GM23338 (cell line): ENCODE results near the gene PHKG2. TPM values are rescaled to one million over a fixed set of nuclear protein-coding genes. Genes with fewer than 3 reads are reported as not detected.

Experiments used
- ATAC-seq: fragments of 200-7000 bp; cut with Tn5 transposase; 3 replicates; pipeline ENCODE4 v1.9.1; 2020
- DNase-seq: peaks from one replicate; pipeline ENCODE4 v3.0.0-alpha.2; 2015; ENCODE audit warnings: low spot score
- H2AFZ ChIP-seq: fragments of 200-600 bp; sonication (generic); 2 replicates; pipeline ENCODE4 v1.8.0; 2016; ENCODE audit warnings: antibody characterized with exemption, mild to moderate bottlenecking, moderate library complexity
- H3F3A ChIP-seq: fragments of 200-600 bp; sonication (generic); replicated peaks from 2 replicates; pipeline ENCODE4 v1.8.0; 2017; ENCODE audit warnings: antibody characterized with exemption, mixed run types, low read depth
- H3K27ac ChIP-seq: fragments of 200-600 bp; sonication (generic); 2 replicates; pipeline ENCODE4 v1.6.1; 2016; ENCODE audit warnings: low read depth
- H3K27me3 ChIP-seq: fragments of 200-600 bp; sonication (generic); 2 replicates; pipeline ENCODE4 v1.8.0; 2016; ENCODE audit warnings: mild to moderate bottlenecking, mixed run types, moderate library complexity; ENCODE audit not compliant: insufficient read depth
- H3K36me3 ChIP-seq: fragments of 200-600 bp; sonication (generic); 2 replicates; pipeline ENCODE4 v1.8.0; 2016; ENCODE audit warnings: mild to moderate bottlenecking; ENCODE audit not compliant: insufficient read depth
- H3K4me1 ChIP-seq: fragments of 200-600 bp; sonication (generic); 2 replicates; pipeline ENCODE4 v1.8.0; 2016; ENCODE audit warnings: mild to moderate bottlenecking, moderate library complexity; ENCODE audit not compliant: insufficient read depth
- H3K4me2 ChIP-seq: fragments of 200-600 bp; sonication (generic); 2 replicates; pipeline ENCODE4 v1.7.1; 2017; ENCODE audit warnings: mixed run types
- H3K4me3 ChIP-seq: fragments of 200-600 bp; sonication (generic); 2 replicates; pipeline ENCODE4 v1.6.1; 2016; ENCODE audit warnings: mixed run types
- H3K79me2 ChIP-seq: fragments of 200-600 bp; sonication (generic); replicated peaks from 2 replicates; pipeline ENCODE4 v1.8.0; 2017; ENCODE audit warnings: mild to moderate bottlenecking; ENCODE audit not compliant: insufficient read depth
- H3K9me2 ChIP-seq: fragments of 200-600 bp; sonication (generic); 2 replicates; pipeline ENCODE4 v1.8.0; 2017; ENCODE audit not compliant: insufficient read depth
- H4K20me1 ChIP-seq: fragments of 200-600 bp; sonication (generic); replicated peaks from 2 replicates; pipeline ENCODE4 v1.8.0; 2017; ENCODE audit warnings: mild to moderate bottlenecking; ENCODE audit not compliant: insufficient read depth
- H3K27ac Mint-ChIP-seq: 2 replicates; pipeline ENCODE4 v1.8.0; 2020; ENCODE audit warnings: inconsistent platforms, mild to moderate bottlenecking, moderate library complexity, mixed read lengths
- H3K27me3 Mint-ChIP-seq: 3 replicates; pipeline ENCODE4 v1.8.0; 2022; ENCODE audit warnings: low read depth, mild to moderate bottlenecking, moderate library complexity, mixed read lengths, inconsistent platforms; ENCODE audit not compliant: insufficient read depth, poor library complexity
- H3K36me3 Mint-ChIP-seq: 3 replicates; pipeline ENCODE4 v1.8.0; 2021; ENCODE audit warnings: low read depth, mild to moderate bottlenecking, inconsistent platforms, moderate library complexity, mixed read lengths
- H3K4me1 Mint-ChIP-seq: 3 replicates; pipeline ENCODE4 v1.8.0; 2020; ENCODE audit warnings: mild to moderate bottlenecking, inconsistent platforms, mixed read lengths
- H3K4me3 Mint-ChIP-seq: 3 replicates; pipeline ENCODE4 v1.8.0; 2021; ENCODE audit warnings: moderate library complexity, mild to moderate bottlenecking, inconsistent platforms, mixed read lengths
- H3K9me3 Mint-ChIP-seq: 3 replicates; pipeline ENCODE4 v1.8.0; 2020; ENCODE audit warnings: moderate library complexity, mild to moderate bottlenecking, inconsistent platforms, mixed read lengths
- CREB1 ChIP-seq: fragments of 250-450 bp; sonication (Bioruptor Pico); IDR thresholded peaks from 2 replicates; pipeline ENCODE4 v1.5.0; 2020; ENCODE audit warnings: low read depth, mild to moderate bottlenecking, moderate library complexity
- CTCF ChIP-seq, 2 experiments: fragments of 200-600 bp in 1 of 2; sonication (generic) in 1 of 2; conservative IDR thresholded peaks; 2 replicates each; pipeline versions ENCODE4 v1.5.1 to v1.6.1; 2016 to 2017; ENCODE audit warnings: antibody characterized with exemption in 2 of 2, low read depth in 2 of 2, mild to moderate bottlenecking in 2 of 2, moderate library complexity in 1 of 2
- ETS1 ChIP-seq: IDR thresholded peaks from 2 replicates; pipeline ENCODE4 v1.6.1; 2016; ENCODE audit warnings: antibody characterized with exemption
- EZH2 ChIP-seq: fragments of 200-600 bp; sonication (generic); IDR thresholded peaks from one replicate; pipeline ENCODE4 v1.8.0; 2017; ENCODE audit warnings: antibody characterized with exemption, mild to moderate bottlenecking, low read depth; ENCODE audit not compliant: unreplicated experiment
- JUNB ChIP-seq: IDR thresholded peaks from one replicate; pipeline ENCODE4 v1.6.1; 2016; ENCODE audit warnings: antibody characterized with exemption; ENCODE audit not compliant: unreplicated experiment
- NANOG ChIP-seq: IDR thresholded peaks from 2 replicates; pipeline ENCODE4 v1.6.1; 2016; ENCODE audit warnings: antibody characterized with exemption, borderline replicate concordance
- POLR2AphosphoS5 ChIP-seq: IDR thresholded peaks from 2 replicates; pipeline ENCODE4 v1.6.1; 2016; ENCODE audit warnings: antibody characterized with exemption, low read depth
- REST ChIP-seq: IDR thresholded peaks from one replicate; pipeline ENCODE4 v1.6.1; 2018; ENCODE audit warnings: antibody characterized with exemption; ENCODE audit not compliant: unreplicated experiment
- STAT1 ChIP-seq: IDR thresholded peaks from one replicate; pipeline ENCODE4 v1.6.1; 2016; ENCODE audit warnings: antibody characterized with exemption; ENCODE audit not compliant: unreplicated experiment
- ZNF114 ChIP-seq: fragments of 250-450 bp; sonication (Bioruptor Pico); IDR thresholded peaks from 2 replicates; pipeline ENCODE4 v1.5.0; 2020; ENCODE audit warnings: mild to moderate bottlenecking, moderate library complexity
- ZNF462 ChIP-seq: fragments of 250-450 bp; sonication (Bioruptor Pico); IDR thresholded peaks from 2 replicates; pipeline ENCODE4 v1.5.0; 2020; ENCODE audit warnings: mild to moderate bottlenecking, moderate library complexity
- polyA plus RNA-seq: library from polyadenylated mRNA; unstranded; fragments of >200 nt; fragmentation: Nextera tagmentation; extraction: Ambion mirVana; gene quantifications from 2 replicates; pipeline ENCODE4 v1.2.1, GENCODE V29; 2016
- total RNA-seq: library from RNA; depleted of rRNA; stranded (reverse); fragments of >200 nt; shearing (Covaris generic); gene quantifications from 2 replicates; pipeline ENCODE4 v1.2.3, GENCODE V29; 2014

The PHKG2 gene
- total and polyA plus RNA-seq, 2 experiments from 2014 or later: 26.9 to 27.0 TPM

- Histone ChIP-seq H3K4me2 (peak overlapping the region; percentile 74), H2AFZ (peak overlapping the region; percentile 88), H4K20me1 (no peaks in the 10 kb centered on the region; the same call in 1 of the 2 replicates), H3K27ac (peak overlapping the region; percentile 91), H3K4me1 (peaks cover 7% of the 10 kb centered on the region; the same call in 1 of the 2 replicates), H3K9me2 (no peaks in the 10 kb centered on the region), H3K4me3 (peak overlapping the region; percentile 48), H3K79me2 (peaks cover 15% of the 10 kb centered on the region), H3F3A (peaks cover 4% of the 10 kb centered on the region; the same call in 1 of the 2 replicates), H3K27me3 (no peaks in the 10 kb centered on the region), H3K36me3 (no peaks in the 10 kb centered on the region; the same call in 1 of the 2 replicates)
- Mint-ChIP-seq H3K27ac (peak overlapping the region; percentile 94), H3K9me3 (no peaks in the 10 kb centered on the region), H3K36me3 (peaks cover 35% of the 10 kb centered on the region), H3K27me3 (peaks cover 16% of the 10 kb centered on the region), H3K4me1 (peaks cover 8% of the 10 kb centered on the region), H3K4me3 (peak overlapping the region; percentile 97)
- TF ChIP-seq CTCF (conservative IDR thresholded peaks at IDR 0.05; ENCODE audit: low read depth in 2 of 2) (no peak), ZNF114 (CRISPR knock-in tag) (no peak), STAT1 (no peak), JUNB (no peak), POLR2AphosphoS5 (no peak), ZNF462 (CRISPR knock-in tag) (no peak), EZH2 (no peak), REST (no peak), CREB1 (CRISPR knock-in tag) (no peak), ETS1 (no peak), NANOG (no peak)
- DNase-seq (no peak), ATAC-seq (no peak)
Measured at GRCh38 chr16:30747331-30747730, 894 bp upstream of the PHKG2 start.
